Measurements from ENCODE around the gene GDPGP1.
"Not testable (repeated sequence)": the region's sequence is repeated elsewhere in the genome, so short reads cannot be mapped to it uniquely, and the experiment has no call there.

Gene GDPGP1

DNA sequence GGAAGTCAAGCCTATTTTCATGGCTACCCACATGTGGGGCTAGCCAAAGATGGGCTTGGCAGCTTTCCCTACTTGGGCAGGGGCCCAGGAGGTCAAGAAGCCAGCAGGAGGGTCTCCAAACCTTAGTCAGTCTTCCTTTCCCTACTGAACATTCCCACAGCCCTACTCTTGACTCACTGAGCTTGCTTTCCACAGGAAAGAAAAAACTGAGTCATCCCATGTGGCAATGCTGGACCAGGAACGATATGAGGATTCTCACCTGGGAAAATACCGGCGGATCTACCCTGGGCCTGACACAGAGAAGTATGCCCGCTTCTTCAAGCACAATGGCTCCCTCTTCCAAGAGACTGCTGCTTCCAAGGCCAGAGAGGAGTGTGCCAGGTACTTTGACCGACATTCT is 27.8 kb downstream of the GDPGP1 start:
- DNase-seq (ENCODE audit: low read depth in 3 of 3) = no peak

DNA sequence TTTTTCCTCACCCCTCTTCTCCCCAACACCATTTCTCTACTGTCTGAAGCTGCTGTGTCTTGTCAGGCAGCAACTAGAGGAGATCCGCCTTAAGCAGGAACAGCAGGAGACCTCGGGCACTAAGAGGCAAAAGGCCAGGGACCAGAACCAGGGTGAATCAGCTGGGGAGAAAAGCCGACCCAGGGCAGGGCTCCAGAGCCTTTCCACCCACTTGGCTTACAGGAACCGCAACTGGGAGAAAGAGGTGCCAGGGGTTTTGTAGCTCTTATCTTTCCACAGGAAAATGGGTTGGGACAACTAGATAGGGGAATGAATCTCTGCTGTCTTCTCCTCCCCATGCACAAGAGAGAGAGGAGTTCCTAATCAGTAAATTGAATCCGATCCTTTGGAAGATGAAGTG is 28.4 kb downstream of the GDPGP1 start:
- no peak for DNase-seq (ENCODE audit: low read depth in 3 of 3)

- no peak for DNase-seq (ENCODE audit: low read depth in 3 of 3)
Observed at GRCh38 chr15:90264671-90265070, 30.7 kb downstream of the GDPGP1 start.

DNA sequence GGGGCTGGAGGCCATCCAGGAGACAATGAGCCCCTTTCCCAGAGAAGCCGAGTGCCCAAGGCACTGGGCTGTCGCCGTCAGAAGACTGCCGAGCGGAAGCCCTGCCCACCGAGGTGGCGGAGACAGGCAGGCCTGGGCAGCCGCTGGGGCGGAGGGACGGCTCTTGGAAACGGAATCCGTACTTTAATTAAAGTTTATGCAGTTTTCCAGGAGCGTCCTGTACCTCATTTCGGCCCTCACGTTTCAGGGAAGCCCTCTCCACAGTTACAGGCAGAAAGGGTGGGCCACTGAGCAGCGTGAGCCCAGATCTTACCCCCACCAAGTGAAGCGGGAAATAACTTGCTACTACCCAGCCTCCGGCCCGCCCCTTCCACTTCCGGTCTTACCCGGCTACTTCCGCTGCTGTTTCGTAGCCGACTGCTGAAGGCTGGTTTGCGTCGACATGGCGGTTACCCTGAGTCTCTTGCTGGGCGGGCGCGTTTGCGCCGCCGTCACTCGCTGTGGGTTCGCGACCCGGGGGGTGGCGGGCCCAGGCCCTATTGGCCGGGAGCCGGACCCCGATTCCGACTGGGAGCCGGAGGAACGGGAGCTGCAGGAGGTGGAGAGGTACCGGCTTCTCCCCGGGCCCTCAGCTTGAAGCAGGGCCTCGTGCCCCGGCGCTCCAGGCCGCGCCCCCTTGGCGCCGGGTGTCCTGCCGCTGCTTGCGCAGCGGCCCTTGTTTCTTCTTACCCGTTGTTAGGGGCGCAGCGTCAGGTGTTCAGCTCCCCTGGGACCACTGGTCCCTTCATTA is 31.5 kb downstream of the GDPGP1 start, which contains the start of gene NGRN:
Gene NGRN (plus strand): TSS at position 402 of the 790 bp plus-strand sequence. CDS start 41 bp downstream, at position 443.
- peak; percentile 80 to 82 (median 81) for DNase-seq (ENCODE audit: low read depth in 3 of 3)

GRCh38 chr15:90266061-90266431 is 32.0 kb downstream of the GDPGP1 start:
- peak; percentile 2 to 35 (median 17) for DNase-seq (ENCODE audit: low read depth in 3 of 3)

DNA sequence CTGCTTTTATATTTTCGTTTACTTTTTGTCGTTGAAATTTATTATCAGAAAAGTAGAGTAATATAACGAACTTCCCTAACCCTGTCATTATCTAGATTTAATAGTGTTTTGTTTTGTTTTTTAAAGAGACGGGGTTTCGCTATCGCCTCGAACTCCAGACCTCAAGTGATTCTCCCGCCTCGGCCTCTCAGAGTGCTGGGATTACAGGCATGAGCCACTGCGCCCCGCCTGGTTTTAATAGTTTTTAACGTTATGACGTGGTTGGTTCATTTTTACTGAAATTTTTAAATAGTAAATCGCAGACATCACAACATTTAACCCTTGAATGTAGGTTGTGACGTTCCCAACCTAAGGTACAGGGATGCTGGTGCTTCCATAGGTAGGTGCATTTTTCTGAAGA is 32.5 kb downstream of the GDPGP1 start:
- no peak for DNase-seq (ENCODE audit: low read depth in 3 of 3)

- no peak for DNase-seq (ENCODE audit: low read depth in 3 of 3)
Observed at GRCh38 chr15:90268415-90268814, 34.4 kb downstream of the GDPGP1 start.

DNA sequence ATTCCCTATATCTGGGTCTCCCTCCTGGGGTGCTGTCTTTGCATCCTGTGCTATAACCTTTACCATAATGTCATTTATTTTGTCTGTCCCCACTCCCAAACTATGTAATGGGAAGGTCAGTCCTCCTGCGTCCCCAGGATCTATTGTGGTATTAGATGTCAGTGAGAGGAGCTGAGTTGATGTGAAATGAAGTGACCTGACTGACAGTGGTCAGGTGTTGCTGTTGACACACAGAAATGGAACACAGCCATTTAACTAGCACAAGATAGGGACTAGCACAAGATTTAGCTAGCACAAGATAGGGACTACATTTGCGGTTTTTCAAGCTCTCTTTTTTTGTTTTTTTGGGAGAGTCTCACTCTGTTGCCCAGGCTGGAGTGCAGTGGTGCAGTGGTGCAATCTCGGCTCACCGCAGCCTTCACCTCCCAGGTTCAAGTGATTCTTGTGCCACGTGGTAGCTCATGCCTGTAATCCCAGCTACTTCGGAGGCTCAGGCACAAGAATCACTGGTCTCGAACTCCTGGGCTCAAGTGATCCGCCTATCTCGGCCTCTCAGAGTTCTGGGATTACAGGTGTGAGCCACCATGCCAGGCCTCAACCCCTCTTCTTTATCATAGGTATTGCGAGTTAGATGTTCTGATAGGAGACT is 36.6 kb downstream of the GDPGP1 start:
- no peak for DNase-seq (ENCODE audit: low read depth in 3 of 3)

GRCh38 chr15:90271459-90272166 is 37.6 kb downstream of the GDPGP1 start:
- DNase-seq (ENCODE audit: low read depth in 3 of 3) = no peak

- DNase-seq (ENCODE audit: low read depth in 3 of 3) = not testable (repeated sequence)
Observed at GRCh38 chr15:90278467-90278866, 44.5 kb downstream of the GDPGP1 start.

DNA sequence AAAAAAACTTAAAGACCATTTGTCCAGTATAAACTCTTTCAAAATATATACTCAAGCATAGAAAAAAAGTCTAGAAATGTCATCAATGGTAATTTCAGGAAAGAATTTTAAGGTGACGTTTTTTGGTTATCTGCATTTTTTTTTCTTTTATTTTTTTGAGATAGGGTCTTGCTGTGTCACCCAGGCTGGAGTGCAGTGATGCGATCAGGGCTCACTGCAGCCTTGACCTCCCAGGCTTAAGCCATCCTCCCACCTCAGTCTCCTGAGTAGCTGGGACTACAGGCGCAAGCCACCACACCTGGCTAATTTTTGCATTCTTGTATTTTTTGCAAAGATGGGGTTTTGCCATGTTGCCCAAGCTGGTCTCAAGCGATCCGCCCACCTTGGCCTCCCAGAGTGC is 46.7 kb downstream of the GDPGP1 start:
- not testable (repeated sequence) for DNase-seq (ENCODE audit: low read depth in 3 of 3)

GRCh38 chr15:90281637-90282036 is 47.6 kb downstream of the GDPGP1 start:
- not testable (repeated sequence) for DNase-seq (ENCODE audit: low read depth in 3 of 3)

DNA sequence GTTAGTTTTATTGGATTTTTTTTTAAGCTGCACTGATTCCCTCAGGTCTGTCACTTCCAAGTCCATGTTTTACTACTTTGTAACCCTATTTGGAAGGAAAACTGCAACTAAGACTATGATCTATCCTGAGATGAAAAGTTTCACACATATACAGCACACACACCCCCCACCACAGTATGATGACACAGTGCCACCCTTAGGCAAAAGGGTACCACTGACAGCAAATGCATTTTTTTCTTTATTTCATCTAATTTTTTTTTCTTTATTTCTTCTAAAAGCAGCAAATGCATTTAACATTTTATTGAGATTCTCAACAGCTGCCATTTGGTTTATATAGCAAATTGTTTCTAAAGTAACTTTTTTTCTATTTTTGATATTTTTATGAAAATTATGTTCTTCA is 52.7 kb downstream of the GDPGP1 start:
- peak in 1 of 3 experiments; percentile 29 for DNase-seq (ENCODE audit: low read depth in 3 of 3)

- DNase-seq (ENCODE audit: low read depth in 3 of 3) = no peak
Observed at GRCh38 chr15:90287101-90287500, 53.1 kb downstream of the GDPGP1 start.

DNA sequence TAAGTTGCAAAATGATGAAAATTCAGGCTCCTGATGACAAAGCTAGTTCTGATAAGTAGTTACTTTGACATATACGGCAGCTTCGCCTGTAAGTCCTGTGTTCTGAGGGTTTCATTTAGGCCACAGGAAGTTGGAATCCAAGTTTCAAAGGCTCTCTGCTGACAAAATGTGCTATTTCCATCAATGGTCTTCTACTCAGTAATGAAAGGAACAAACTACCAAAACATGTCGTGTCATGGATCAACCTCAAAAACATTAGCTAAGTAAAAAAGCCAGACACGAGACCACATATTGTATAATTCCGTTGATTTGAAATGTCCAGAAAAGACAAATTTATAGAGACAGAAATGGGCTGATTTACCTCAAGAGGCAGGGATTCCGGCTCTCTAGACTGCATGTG is 53.9 kb downstream of the GDPGP1 start:
- no peak for DNase-seq (ENCODE audit: low read depth in 3 of 3)

GRCh38 chr15:90291679-90292356 is 57.8 kb downstream of the GDPGP1 start:
- no peak for DNase-seq (ENCODE audit: low read depth in 3 of 3)

GRCh38 chr15:90293040-90293810 is 59.2 kb downstream of the GDPGP1 start:
- DNase-seq (ENCODE audit: low read depth in 3 of 3) = peak; percentile 45 to 54 (median 52)

GRCh38 chr15:90294159-90294558 is 60.1 kb downstream of the GDPGP1 start:
- no peak for DNase-seq (ENCODE audit: low read depth in 3 of 3)

- DNase-seq (ENCODE audit: low read depth in 3 of 3) = no peak
Observed at GRCh38 chr15:90294601-90295269, 60.7 kb downstream of the GDPGP1 start.

DNA sequence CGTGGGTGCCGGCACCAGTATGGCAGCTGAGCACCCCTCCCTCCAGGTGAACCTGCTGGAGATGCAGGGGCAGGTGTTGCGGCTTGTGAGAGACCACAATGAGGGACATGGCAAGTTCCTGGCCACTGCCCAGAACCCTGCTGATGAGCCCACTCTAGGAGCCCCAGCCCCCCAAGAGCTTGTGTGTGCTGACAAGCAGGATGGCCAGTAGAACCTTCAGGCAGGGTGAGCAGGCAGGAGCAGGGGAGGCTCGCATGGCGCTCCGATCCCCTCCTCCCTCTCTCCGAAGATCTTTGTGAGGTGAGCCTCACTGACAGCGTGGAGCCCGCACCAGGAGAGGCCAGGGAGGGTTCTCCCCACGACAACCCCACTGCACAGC is 61.2 kb downstream of the GDPGP1 start:
- DNase-seq (ENCODE audit: low read depth in 3 of 3) = no peak
